HG02623 (cell line): ENCODE data around the gene TRAPPC10.

ENCODE experiments used
- ATAC-seq: cut with Tn5 transposase; IDR thresholded peaks from one replicate; pipeline ENCODE4 v1.9.1; 2021; ENCODE audit warnings: moderate library complexity; ENCODE audit not compliant: unreplicated experiment

Gene TRAPPC10

GRCh38 chr21:44029460-44030087 is 17.5 kb downstream of the TRAPPC10 start:
- no peak for ATAC-seq

DNA sequence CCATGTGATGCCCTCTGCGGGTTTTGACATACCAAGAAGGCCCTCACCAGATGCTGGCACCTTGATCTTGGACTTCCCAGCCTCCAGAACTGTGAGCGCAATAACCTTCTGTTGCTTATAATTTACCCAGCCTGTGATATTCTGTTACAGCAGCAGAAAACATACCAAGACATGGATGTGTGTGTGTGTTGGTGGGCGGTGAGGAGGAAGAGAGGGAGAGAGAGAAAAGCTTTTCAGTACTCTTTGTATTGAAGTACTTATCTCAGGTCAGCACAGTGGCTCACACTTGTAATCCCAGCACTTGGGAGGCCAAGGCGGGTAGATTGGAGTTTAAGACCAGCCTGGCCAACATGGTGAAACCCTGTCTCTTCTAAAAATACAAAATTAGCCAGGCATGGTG is 23.1 kb downstream of the TRAPPC10 start:
- ATAC-seq = no peak

GRCh38 chr21:44038063-44038462 is 26.0 kb downstream of the TRAPPC10 start:
- ATAC-seq = no peak

GRCh38 chr21:44039828-44040227 is 27.7 kb downstream of the TRAPPC10 start:
- no peak for ATAC-seq

- ATAC-seq = no peak
Measured at GRCh38 chr21:44043613-44044012, 31.5 kb downstream of the TRAPPC10 start.

GRCh38 chr21:44046734-44047133 is 34.6 kb downstream of the TRAPPC10 start:
- no peak for ATAC-seq

DNA sequence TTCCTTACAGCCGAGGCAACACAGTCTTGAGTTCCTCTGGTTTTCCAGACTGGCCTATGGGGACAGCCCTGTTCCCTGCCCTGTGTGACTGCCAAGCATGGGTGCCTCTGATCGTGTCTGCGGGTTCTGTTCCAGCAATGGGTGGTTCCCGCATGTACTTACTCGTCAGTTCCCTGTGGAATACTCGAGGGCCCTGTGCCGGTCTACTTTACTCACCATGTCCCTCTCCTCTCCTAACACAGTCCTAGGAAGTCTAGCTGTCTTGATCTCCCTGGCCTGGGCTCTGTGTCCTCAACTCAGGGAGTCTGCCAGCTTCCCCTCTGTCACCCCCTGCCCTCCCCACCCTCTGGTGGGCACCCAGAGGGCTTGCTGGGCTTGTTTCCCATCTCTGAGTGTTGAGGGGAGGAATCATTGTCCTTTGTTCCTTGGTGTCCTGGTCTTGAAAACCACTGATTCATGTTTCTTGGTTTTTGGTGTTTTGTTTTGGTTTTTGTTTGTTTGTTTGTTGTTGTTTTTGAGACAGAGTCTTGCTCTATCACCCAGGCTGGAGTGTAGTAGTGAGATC is 36.0 kb downstream of the TRAPPC10 start:
- ATAC-seq = no peak

GRCh38 chr21:44049182-44049581 is 37.1 kb downstream of the TRAPPC10 start:
- ATAC-seq = no peak

- no peak for ATAC-seq
Measured at GRCh38 chr21:44049606-44050005, 37.5 kb downstream of the TRAPPC10 start.

DNA sequence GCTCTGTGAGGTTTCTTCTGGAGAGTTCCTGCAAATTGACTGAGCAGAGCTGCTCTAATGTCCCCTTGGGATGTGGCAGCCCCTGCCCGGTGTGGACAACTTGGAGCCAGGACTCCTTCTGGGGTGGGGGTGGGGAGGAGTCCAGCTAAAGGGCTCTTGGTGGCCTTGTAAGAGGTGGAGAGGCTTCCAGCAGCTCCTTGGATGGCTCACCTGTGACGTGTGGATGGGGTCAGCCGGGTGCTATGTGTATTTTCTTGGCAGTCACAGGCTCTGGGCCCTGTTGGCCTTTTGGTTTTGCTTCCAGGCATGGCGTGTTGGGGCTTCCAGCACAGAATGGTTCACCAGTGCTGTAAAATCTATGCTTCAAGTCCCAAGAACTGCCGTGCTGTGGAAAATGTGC is 38.2 kb downstream of the TRAPPC10 start:
- no peak for ATAC-seq

DNA sequence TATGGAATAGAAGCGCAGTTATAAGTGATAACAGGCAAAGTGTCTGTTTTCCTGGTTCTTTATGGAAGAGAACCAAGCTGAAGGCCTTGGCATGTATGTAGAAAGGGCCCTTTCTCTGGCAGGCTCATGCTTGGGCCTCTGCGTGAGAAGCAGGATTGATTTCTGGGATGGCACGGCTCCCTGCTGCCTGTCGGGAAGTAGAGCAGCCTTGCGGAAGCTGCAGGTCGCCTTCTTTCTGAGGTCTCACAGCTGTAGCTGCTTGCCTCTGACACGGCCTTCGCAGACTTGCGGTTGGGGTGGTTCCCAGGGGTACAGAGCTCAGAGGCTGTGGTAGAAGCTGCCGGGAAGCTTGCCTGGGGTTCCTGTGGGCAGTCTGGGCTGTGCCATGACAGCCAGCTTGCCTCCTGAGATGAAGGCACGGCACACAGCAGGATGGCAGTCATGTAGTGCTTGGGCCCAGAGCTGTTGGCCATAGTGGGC is 39.4 kb downstream of the TRAPPC10 start:
- no peak for ATAC-seq

- no peak for ATAC-seq
Measured at GRCh38 chr21:44052071-44052829, 40.1 kb downstream of the TRAPPC10 start.

GRCh38 chr21:44052830-44053226 is 40.7 kb downstream of the TRAPPC10 start:
- ATAC-seq = no peak

GRCh38 chr21:44053567-44053966 is 41.5 kb downstream of the TRAPPC10 start:
- ATAC-seq = no peak

- no peak for ATAC-seq
Measured at GRCh38 chr21:44054710-44055109, 42.6 kb downstream of the TRAPPC10 start.

- no peak for ATAC-seq
Measured at GRCh38 chr21:44057055-44057454, 44.9 kb downstream of the TRAPPC10 start.

DNA sequence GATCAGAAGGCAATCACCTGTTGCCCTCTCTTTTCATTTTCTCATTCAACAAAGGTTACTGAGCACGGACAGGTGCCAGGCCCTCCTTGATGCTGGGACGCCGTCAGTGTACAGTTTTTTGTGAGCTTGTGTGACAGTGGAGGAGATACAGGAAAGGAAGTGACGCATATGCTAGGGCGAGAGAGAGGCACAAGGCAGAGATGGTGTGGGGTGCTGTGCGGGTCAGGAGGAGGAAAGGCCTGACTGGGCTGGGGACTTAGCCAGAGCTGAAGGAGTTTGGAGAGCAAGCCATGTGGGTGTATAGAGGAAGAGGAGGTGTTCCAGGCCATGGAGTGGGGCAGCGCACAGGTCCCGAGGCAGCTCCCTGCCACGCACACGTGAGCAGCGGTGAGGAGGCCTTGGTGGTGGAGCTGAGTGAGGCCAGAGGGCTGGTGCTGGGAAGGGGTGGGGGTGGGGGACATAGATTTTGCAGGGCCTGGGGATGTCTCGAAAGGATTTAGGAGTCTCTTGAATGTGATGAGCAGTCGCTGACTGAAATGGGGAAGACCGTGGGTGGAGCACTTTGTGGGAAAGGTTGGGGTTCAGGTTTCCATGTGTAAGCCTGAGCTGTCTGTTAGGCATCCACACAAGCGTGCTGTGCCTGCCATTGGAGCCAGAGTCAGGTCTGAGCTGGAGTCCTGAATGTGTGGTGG is 46.0 kb downstream of the TRAPPC10 start:
- ATAC-seq = no peak

DNA sequence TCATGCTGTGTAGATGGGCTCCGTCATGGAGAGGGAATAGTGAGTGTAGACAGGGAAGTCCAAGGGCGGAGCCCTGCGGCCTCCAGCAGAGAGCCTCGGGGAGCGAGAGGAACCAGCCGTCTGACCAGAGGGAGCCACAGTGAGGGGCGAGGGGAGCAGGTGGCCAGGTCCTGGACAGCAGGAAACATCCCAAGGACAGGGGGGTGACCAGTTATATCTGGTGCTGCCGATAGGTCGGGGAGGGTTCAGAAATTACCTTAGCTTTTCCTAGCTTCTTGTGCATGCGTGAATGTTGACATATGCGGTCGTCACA is 46.5 kb downstream of the TRAPPC10 start:
- no peak for ATAC-seq

- ATAC-seq = no peak
Measured at GRCh38 chr21:44058981-44059380, 46.9 kb downstream of the TRAPPC10 start.

DNA sequence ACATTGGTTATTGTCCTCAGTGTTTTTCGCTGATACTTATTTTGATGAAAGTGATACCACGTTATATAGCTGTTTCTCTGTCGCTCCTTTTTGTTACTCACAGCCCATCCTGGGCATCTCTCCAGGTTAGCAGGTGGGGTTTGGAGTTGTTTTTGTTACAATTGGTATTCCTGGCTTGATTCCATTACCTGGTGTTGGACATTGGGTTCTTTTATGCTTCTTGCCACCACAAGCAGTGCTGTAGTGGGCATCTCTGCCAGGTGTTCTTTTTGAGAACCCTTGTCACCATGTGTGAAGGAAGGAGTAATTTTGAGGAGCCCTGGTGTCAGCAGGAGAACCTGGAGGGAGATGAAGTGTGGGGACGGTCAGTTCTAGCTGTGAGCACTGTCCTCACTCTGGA is 47.6 kb downstream of the TRAPPC10 start:
- no peak for ATAC-seq

DNA sequence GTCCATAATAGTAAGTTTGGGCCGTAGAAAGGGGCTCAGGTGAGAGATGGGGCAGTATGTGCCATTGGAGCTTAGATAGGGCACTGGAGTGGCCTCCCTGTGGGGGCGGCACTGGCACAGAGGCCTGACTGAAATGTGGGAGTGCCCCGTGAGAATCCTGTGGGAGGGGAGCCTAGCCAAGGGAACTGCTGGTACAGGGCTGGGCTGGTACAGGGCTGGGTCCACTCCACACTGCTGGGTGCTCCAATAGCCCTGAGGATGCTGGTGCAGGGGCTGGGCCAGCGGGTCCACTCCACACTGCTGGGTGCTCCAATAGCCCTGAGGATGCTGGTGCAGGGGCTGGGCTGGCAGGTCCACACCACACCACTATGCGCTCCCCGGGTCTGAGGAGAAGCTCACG is 50.3 kb downstream of the TRAPPC10 start:
- no peak for ATAC-seq
